ENCODE measurements around the gene DVL2.

DNA sequence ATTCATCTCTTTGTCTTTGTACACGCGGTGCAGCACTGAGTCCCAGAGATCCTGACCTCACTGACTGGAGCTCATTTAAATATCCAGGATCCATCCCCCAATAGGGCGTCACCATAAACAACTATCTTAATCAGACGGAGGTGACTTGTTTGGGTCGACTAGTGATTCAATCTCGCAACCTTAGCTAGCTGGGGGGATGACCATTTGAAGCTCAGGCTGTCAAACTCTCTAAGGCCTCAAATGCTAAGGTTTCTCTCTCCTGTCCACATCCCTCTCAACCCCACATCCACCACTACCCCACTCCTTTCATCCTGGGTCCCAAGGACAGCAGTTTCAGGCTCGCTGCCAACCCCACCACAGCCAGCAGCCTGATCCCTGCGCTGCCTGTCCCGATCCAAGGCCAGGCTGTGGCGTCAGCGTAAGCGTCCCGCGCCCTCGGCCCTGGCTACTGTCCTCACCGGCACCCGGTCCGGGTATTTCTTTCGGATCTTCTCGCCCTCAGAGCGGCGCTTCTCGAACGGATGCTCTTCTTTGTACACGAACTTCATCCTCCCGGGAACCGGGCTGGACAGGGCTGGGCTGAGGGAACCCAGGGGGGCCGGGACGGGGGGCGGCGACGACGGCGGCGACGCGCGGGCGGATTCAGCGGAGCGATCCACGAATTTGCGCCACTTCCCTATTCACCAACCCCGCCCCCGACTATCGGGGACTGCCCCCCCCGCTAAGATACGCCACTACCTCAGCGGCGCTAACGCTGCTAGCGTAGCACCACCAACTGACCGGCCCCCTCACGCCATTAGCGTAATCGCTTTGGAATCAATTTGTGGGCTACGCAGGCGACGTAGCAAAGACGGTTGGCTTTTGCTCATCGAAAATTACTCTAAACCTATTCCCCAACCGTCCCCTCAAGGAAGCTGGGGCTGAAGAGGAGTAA is 7.7 kb upstream of the DVL2 start, which contains the start of gene GABARAP:
- TF ChIP-seq RBAK (tag by site-specific recombination; IDR thresholded peaks at IDR 0.05) = no peak
- TF ChIP-seq, protein P1, sequence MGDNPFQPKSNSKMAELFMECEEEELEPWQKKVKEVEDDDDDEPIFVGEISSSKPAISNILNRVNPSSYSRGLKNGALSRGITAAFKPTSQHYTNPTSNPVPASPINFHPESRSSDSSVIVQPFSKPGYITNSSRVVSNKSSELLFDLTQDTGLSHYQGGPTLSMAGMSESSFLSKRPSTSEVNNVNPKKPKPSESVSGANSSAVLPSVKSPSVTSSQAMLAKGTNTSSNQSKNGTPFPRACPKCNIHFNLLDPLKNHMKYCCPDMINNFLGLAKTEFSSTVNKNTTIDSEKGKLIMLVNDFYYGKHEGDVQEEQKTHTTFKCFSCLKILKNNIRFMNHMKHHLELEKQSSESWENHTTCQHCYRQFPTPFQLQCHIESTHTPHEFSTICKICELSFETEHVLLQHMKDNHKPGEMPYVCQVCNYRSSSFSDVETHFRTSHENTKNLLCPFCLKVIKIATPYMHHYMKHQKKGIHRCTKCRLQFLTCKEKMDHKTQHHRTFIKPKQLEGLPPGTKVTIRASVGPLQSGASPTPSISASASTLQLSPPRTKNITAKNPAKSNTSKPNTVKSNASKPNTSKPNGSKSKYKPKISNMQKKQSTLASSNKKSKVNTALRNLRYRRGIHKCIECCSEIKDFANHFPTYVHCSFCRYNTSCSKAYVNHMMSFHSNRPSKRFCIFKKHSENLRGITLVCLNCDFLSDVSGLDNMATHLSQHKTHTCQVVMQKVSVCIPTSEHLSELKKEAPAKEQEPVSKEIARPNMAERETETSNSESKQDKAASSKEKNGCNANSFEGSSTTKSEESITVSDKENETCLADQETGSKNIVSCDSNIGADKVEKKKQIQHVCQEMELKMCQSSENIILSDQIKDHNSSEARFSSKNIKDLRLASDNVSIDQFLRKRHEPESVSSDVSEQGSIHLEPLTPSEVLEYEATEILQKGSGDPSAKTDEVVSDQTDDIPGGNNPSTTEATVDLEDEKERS (tag by site-specific recombination; IDR thresholded peaks at IDR 0.05) = no peak
- no peak for TF ChIP-seq ZNF362 (tag by site-specific recombination; IDR thresholded peaks at IDR 0.05)
- no peak for TF ChIP-seq CTCF (tag by site-specific recombination; IDR thresholded peaks at IDR 0.05)

All from HEK293 (cell line).